Limb (tissue), 2 donors: ENCODE data around the gene TUBA1A.
A peak's percentile ranks its signal among the peaks of the same experiment; 100 is the strongest.
"Not testable (repeated sequence)": the region's sequence is repeated elsewhere in the genome, so short reads cannot be mapped to it uniquely, and the experiment has no call there.

Source experiments
- DNase-seq, 2 donors: peaks; one replicate each; pipeline ENCODE4 v3.0.0-alpha.2; 2016; ENCODE audit errors: extremely low spot score in 2 of 2

The TUBA1A gene

DNA sequence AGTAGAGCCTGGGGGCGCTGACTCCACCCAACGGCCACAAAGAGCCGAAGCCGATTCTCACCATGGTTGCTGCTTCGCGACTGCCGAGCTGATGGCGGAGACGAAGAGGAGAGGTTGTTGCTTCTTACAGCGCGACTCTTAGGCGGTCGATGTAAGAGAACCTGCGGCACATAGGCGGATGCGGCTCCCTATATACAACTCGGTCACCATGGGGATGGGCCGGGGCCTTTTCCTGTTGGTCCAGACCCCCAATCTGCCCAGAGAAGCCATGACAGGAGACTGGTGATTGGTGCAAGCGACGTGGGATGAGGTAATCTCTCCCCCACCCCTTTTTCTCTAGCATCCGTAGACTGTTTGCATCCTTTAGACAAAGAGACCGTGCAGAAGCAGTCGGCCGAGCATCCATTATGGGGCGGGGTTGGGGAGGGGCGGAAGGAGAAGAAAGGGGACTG, at the start of gene TUBA1A:
TUBA1A (minus strand) TSS at position 165 of the 452 bp plus-strand sequence; CDS start at position 64, 101 bp downstream.
- peak; percentile 97 to 99 for DNase-seq

GRCh38 chr12:49236423-49236822, 47.5 kb upstream of the TUBA1A start:
- no peak for DNase-seq

DNA sequence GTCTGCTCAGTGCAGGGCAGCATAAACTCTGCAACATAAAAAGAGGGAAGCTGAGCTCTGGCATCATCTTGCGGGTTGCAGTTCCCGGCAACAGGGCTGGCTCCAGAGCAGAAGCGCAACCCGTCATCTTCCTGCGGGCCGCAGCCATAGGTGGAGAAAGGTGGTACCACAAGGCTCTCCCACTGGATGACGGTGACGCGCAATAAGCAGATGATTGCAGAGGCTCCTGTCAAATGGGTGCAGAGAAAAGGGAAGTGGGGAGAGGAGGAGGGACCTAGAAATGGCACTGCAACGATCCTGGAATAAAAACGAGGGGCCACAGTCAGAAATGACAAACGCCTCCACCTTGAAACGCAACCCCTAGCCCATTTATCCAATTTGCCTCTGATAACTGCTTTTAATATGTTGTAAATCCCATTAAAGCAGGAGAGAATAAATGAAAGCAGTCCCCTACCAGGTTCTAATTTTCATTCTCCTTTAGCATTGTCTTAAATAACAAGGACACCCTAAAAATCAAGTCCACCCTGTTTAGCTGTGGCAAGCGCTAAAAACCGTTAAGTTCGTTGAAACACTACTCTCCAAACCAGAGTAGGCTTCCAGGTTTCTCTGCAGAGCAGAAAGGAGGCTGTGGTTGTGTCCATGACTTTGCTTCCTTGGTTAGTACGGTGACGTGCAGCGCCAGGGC, 45.1 kb upstream of the TUBA1A start:
- DNase-seq: peak in 1 of 2 donors; percentile 68

DNA sequence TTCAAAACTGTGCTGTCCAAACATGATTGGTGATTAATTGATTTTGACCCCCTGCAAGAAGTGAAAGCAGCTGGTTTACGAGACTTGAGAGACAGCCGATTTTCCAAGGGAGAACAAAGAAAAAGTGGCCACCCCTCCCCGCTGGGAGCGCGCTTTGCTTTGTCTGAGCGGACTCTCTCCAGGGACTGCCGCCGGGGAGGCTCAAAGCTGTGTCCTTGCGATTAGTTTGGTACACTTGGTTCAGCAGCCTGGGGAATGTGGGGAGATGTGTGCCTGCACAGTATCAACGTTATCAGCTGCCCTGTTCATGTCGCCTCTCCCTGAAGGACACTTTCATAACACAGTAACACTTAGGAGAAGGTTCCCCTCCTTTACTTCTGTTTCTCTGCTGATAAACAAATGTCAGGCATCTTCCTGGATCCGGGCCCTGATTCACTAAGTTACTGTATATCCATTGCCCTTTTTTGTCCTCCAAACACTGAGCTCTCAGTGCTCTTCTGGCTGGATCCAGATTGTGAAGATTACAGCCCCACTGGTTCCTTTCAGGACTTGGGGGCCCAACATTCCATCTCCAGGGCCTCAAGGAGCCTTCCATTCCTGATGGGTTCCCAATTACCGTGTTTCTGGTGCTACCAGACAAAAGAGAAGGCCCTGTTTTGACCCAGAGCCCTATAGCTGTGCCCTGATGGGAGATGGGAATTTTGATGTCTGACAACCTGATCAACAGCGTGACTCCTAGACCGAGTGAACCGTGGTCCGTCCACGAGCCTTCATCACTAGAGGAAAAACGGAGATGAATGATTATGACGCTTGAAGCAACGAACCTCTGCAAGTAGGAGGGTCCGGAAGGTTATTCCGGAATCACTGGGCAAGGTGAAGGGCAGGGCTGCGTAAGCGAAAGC, 44.3 kb upstream of the TUBA1A start:
- DNase-seq: peak in 1 of 2 donors; percentile 78

GRCh38 chr12:49231878-49232655, 43.2 kb upstream of the TUBA1A start:
- DNase-seq: peak; percentile 41 to 62

DNA sequence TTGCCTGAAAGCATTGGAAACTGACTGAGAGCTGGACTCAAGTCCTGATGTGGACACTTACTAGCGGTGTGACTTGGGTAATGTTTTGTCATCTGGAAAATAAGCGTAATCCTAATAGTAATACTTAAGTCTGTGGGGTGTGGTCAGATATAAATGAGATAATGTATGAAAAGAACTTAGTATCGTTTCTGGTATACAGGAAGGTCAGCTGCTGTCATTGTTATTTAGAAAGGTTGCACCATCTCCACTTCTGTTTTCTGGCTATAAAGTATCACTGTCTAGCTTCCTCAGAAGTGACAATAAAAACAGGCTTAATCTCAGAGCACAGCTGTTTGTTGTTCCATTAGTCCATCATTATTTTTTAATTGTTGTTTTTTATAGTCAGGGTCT, 41.9 kb upstream of the TUBA1A start:
- no peak for DNase-seq

GRCh38 chr12:49230176-49230804, 41.4 kb upstream of the TUBA1A start:
- DNase-seq: no peak

DNA sequence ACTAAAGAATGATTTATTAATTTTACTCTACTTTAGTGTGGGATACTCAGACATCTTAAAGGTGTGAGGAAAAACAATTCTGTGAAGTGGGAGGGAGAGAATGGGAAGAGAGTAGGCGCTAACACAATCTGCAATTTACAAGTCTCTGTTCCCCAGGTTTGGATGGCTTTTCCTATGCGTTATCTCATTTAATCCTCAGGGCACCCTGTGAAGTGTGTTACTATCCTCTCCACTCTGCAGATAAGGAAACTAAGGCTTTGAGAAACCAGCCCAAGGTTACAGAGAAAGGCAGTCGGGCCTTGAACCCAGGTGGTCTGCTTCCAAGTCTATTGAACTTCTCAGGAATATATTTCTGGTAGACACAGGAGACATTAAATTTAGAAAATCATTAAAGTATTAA, 39.8 kb upstream of the TUBA1A start:
- DNase-seq: no peak

GRCh38 chr12:49227713-49228112, 38.8 kb upstream of the TUBA1A start:
- no peak for DNase-seq

- no peak for DNase-seq
These were observed 36.8 kb upstream of the TUBA1A start for GRCh38 chr12:49225576-49226166.

- DNase-seq: no peak
These were observed 34.9 kb upstream of the TUBA1A start for GRCh38 chr12:49223590-49224369.

- no peak for DNase-seq
These were observed 34.2 kb upstream of the TUBA1A start for GRCh38 chr12:49223122-49223521.

GRCh38 chr12:49220972-49221371, 32.1 kb upstream of the TUBA1A start:
- no peak for DNase-seq

DNA sequence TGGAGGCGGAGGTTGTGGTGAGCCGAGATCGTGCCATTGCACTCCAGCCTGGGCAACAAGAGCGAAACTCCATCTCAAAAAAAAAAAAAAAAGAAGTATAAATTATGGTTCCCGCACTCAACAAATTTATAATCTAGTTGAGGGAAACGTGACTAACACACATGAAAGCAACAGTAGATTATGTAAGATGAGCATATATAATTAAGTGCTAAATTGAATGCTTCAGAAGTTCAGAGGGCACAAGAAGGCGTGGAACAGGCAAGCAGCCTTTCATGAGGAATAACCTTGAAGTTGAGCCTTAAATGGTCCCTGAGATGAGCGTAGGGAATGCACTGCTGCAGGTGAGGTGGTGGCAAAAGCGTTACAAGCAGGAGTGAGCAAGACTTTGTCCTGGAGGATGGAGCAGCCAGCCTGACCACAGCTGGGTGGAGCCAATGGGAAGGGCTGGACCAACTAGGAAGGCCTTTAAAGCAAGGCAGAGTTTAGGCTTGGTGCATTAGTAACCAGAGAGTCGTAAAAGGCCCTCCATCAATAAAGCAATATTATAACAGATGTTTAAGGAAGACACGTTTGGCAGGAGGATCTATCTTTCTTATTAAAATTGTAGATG, 30.6 kb upstream of the TUBA1A start:
- DNase-seq: no peak

- no peak for DNase-seq
These were observed 23.7 kb upstream of the TUBA1A start for GRCh38 chr12:49212572-49212971.

DNA sequence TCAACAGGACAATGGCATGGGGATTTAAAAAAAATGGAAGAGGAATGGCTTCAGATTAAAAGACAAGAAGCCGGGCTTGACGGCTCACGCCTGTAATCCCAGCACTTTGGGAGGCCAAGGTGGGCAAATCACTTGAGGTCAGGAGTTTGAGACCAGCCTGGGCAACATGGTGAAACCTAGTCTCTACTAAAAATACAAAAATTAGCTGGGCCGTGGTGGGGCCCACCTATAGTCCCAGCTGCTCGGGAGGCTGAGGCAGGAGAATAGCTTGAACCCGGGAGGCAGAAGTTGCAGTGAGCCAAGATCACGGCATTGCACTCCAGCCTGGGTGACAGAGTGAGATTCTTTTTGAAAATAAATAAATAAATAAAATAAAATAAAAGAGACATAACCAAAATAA, 21.8 kb upstream of the TUBA1A start:
- not testable (repeated sequence) for DNase-seq

DNA sequence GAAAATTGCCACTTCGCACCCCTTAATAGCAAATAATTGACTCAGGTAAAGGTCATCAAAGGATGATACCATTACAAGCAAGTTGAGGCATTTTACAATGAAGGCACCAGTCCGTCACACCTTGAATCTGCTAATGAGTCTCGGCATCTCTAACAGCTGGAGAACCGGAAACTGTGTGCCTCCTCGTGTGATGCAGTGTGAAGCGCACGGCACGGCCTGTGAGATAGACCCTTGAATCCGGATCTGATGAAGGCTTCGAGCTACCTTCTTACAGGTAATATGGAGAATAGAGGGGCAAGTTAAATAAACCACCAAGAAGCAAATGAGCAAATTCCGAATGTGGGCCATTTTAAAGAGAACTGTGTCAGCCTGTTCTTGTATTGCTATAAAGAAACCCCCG, 19.8 kb upstream of the TUBA1A start:
- DNase-seq: no peak

DNA sequence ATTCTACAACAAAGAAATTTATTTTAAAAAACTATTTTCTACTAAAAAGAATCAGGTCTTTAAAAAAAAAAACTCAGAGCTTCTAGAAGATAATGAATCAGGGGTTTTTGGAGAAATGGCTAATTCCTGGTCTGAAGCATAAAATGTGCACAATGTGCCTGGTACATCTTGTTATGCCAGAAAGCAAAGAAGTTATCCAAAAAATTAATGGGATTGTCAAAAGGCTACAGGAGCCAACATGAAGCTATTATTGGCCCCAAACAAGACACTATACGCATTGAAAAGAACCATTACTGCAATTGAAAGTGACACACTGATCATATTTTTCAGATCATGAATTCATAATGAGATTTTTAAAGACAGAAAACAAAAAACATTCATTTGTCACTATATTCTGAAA, 19.3 kb upstream of the TUBA1A start:
- no peak for DNase-seq

DNA sequence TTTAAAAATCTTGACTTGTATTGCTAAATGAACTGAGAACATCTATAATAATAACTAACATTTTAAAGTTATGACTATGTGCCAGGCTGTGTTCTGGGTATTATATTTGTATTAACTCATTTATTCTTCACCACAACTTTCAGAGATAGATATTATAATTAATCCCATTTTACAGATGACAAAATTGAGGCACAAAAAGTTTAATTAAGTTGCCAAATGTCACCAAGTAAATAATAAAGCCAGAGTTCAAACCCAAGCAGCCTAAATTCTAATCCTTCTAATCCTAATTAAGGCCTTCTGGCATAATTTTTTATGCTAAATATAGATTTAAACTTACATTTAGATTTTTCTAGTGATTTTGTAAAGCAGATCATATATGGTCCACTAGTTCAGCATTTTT, 17.5 kb upstream of the TUBA1A start:
- DNase-seq: no peak
